ENCODE results near the gene NDRG3. TPM values are rescaled to one million over a fixed set of nuclear protein-coding genes. Genes with fewer than 3 reads are reported as not detected.

The NDRG3 gene
- total and polyA plus RNA-seq, 2 donors (not counting 3 experiments of a cell fraction or from before 2014, with no cell fraction given): 25.7 to 27.7 TPM

DNA sequence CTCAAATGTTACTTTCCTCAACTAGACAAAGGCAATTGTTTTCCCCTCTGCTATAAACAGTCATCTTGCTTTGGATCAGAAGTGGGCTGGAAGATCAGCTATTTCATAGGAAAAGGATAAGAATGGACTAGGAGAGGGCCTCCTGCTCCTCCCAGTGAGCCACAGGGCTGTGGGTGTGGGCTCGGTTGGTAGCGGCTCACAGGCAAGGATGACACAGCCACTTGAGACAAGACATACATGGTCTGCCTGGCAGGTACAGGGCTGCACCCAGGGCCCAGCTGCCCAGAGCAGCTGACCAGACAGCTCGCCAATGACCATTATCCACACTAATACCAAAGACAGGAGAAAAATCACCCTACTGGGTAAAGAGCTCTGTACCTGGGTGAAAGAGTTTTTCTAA lies 90.9 kb downstream of the NDRG3 start:
- Histone ChIP-seq H3K27ac (ENCODE audit: insufficient read depth, low read depth, low read length) (no peak overlapping the region), H3K9ac (replicated peaks; ENCODE audit: extremely low read depth, insufficient read depth, low read length) (no peak overlapping the region), H3K4me3 (replicated peaks in 1 of 3; ENCODE audit: insufficient read depth in 1 of 3, low read depth in 1 of 3, low read length in 3 of 3) (no peak overlapping the region), H3K27me3 (ENCODE audit: control insufficient read depth in 2 of 2, insufficient read depth in 2 of 2, low read length in 2 of 2) (no peaks in the 10 kb centered on the region), H3K4me2 (ENCODE audit: insufficient read depth, low read length) (no peak overlapping the region), H3K4me1 (ENCODE audit: control insufficient read depth, extremely low read depth, insufficient read depth, low read length) (no peaks in the 10 kb centered on the region), H3K79me2 (ENCODE audit: control insufficient read depth, insufficient read depth, low read length) (no peaks in the 10 kb centered on the region), H3K9me1 (replicated peaks; ENCODE audit: control insufficient read depth, extremely low read depth, insufficient read depth, low read length) (no peaks in the 10 kb centered on the region), H2AFZ (ENCODE audit: low read depth, low read length) (no peak overlapping the region), H3K9me3 (replicated peaks; ENCODE audit: control insufficient read depth, insufficient read depth, low read length) (no peaks in the 10 kb centered on the region), H4K20me1 (replicated peaks; ENCODE audit: control insufficient read depth, extremely low read depth, insufficient read depth, low read length) (no peaks in the 10 kb centered on the region), H3K36me3 (ENCODE audit: control insufficient read depth in 2 of 2, extremely low read depth in 1 of 2, insufficient read depth in 2 of 2, low read length in 2 of 2) (peaks cover 0 to 5% of the 10 kb centered on the region in 2 experiments)
- FAIRE-seq (no peak), DNase-seq (ENCODE audit: low read depth, low spot score) (no peak)
- dilution Hi-C loops (cut with MboI; ENCODE audit: extremely low pct_ligation_motif_present, low sequenced_read_pairs): no loop called here
- BruUV-seq (replicated peaks): no TSS peak
- ChIA-PET CTCF (interaction anchor here (1.1 to 1.5 kb wide), 2 partner anchors 14 to 39 kb away, joined by 3 to 5 read pairs; no protein-coding TSS in a partner anchor), POLR2A (no interaction called here)
- intact Hi-C loops (cut with micrococcal nuclease): no loop called here
- TF ChIP-seq CTCF (IDR thresholded peaks at IDR 0.05; ENCODE audit: extremely low read depth in 1 of 2, insufficient read depth in 1 of 2, low read depth in 1 of 2, low read length in 2 of 2): no peak
- no peak for TF ChIP-seq EZH2 (IDR thresholded peaks at IDR 0.05; ENCODE audit: borderline replicate concordance, low read depth, low read length, severe bottlenecking)
- no peak for TF ChIP-seq FOS (IDR thresholded peaks at IDR 0.05; ENCODE audit: borderline replicate concordance, insufficient read depth, low read length)
- no peak for TF ChIP-seq GATA2 (IDR thresholded peaks at IDR 0.05; ENCODE audit: insufficient read depth, insufficient read length, low read depth, low read length)
- TF ChIP-seq JUN (IDR thresholded peaks at IDR 0.05; ENCODE audit: borderline replicate concordance, insufficient read depth, insufficient read length, low read depth): no peak

DNA sequence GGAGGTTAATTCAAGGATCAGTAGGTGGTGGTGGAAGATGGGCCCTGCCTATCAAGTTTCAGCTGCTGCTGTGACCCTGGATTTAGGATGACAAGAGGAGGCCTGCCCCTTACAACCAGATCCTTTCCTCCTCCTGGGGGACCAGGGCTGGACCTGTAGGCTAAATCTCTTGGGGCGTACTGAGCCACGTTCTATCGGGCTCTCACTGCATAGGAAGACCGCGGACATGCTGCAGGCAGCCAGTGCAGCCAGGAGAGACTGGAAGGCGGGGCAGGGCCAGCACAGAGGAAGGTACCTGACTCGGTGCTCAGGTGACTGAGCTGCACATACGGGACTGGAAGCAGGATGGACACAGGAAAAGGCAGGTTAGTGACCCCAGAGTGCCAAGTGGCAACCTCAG lies 91.4 kb downstream of the NDRG3 start:
- H3K79me2 ChIP-seq (ENCODE audit: control insufficient read depth, insufficient read depth, low read length): no peaks in the 10 kb centered on the region
- no TSS peak for BruUV-seq (replicated peaks)
- FAIRE-seq (no peak), DNase-seq (ENCODE audit: low read depth, low spot score) (no peak)
- no peaks in the 10 kb centered on the region for H4K20me1 ChIP-seq (replicated peaks; ENCODE audit: control insufficient read depth, extremely low read depth, insufficient read depth, low read length)
- ChIA-PET CTCF (interaction anchor here (1.5 kb wide), 1 partner anchor 39 kb away, joined by 5 read pairs; no protein-coding TSS in a partner anchor), POLR2A (no interaction called here)
- no peak for TF ChIP-seq POLR2A (IDR thresholded peaks at IDR 0.05; ENCODE audit: low read depth, low read length)
- TF ChIP-seq POLR2AphosphoS5 (IDR thresholded peaks at IDR 0.05; ENCODE audit: insufficient read depth, low read depth, low read length): no peak
- no peak for TF ChIP-seq JUN (IDR thresholded peaks at IDR 0.05; ENCODE audit: borderline replicate concordance, insufficient read depth, insufficient read length, low read depth)
- intact Hi-C loops (cut with micrococcal nuclease): no loop called here
- no peak overlapping the region for H3K4me2 ChIP-seq (ENCODE audit: insufficient read depth, low read length)
- no peak overlapping the region for H2AFZ ChIP-seq (ENCODE audit: low read depth, low read length)
- no peaks in the 10 kb centered on the region for H3K27me3 ChIP-seq (ENCODE audit: control insufficient read depth in 2 of 2, insufficient read depth in 2 of 2, low read length in 2 of 2)
- dilution Hi-C loops (cut with MboI; ENCODE audit: extremely low pct_ligation_motif_present, low sequenced_read_pairs): no loop called here
- no peak overlapping the region for H3K27ac ChIP-seq (ENCODE audit: insufficient read depth, low read depth, low read length)
- H3K9ac ChIP-seq (replicated peaks; ENCODE audit: extremely low read depth, insufficient read depth, low read length): no peak overlapping the region
- H3K9me3 ChIP-seq (replicated peaks; ENCODE audit: control insufficient read depth, insufficient read depth, low read length): no peaks in the 10 kb centered on the region
- H3K4me1 ChIP-seq (ENCODE audit: control insufficient read depth, extremely low read depth, insufficient read depth, low read length): no peaks in the 10 kb centered on the region
- H3K4me3 ChIP-seq (replicated peaks in 1 of 3; ENCODE audit: insufficient read depth in 1 of 3, low read depth in 1 of 3, low read length in 3 of 3): no peak overlapping the region
- H3K36me3 ChIP-seq (ENCODE audit: control insufficient read depth in 2 of 2, extremely low read depth in 1 of 2, insufficient read depth in 2 of 2, low read length in 2 of 2): peaks cover 0 to 5% of the 10 kb centered on the region in 2 experiments
- H3K9me1 ChIP-seq (replicated peaks; ENCODE audit: control insufficient read depth, extremely low read depth, insufficient read depth, low read length): no peaks in the 10 kb centered on the region
